K562 (cell line): ENCODE data around the gene NTSR1. TPM values are rescaled to one million over a fixed set of nuclear protein-coding genes. Genes with fewer than 3 reads are reported as not detected.
A peak's percentile ranks its signal among the peaks of the same experiment; 100 is the strongest.

Experiments used
- ATAC-seq: fragments of 200-7000 bp; cut with Tn5 transposase; 3 replicates; pipeline ENCODE4 v1.9.1; 2020; ENCODE audit warnings: moderate library complexity
- BruUV-seq: library from RNA; stranded (reverse); fragments of 400-500 nt; replicated peaks from 2 replicates; lab custom pipeline; 2021; lab: Mats Ljungman, UMichigan
- CTCF ChIA-PET: fragments of 300-600 bp; formaldehyde crosslinking; extraction: SDS; loops from one replicate; lab custom pipeline; 2021; ENCODE audit warnings: low intra/inter-chr PET ratio; lab: Yijun Ruan, JAX
- POLR2A ChIA-PET: fragments of 300-600, 350-650 bp; sonication (Branson Sonifier 250); formaldehyde crosslinking; extraction: SDS; loops from one replicate; lab custom pipeline; 2021; ENCODE audit warnings: antibody characterized with exemption, inconsistent platforms; lab: Yijun Ruan, JAX
- DNase-seq, 4 experiments: peaks; one replicate each; pipeline versions ENCODE4 v3.0.0 to v3.0.0-alpha.2; 2011 to 2018; ENCODE audit warnings: low spot score in 3 of 4, mixed read lengths in 3 of 4; ENCODE audit errors: extremely low read depth in 1 of 4
- FAIRE-seq: peaks from 2 replicates; lab custom pipeline; 2011; peaks lifted over from hg19 to GRCh38; lab: Jason Lieb, UNC
- H2AFZ ChIP-seq: 2 replicates; pipeline ENCODE4 v1.6.0; 2011; ENCODE audit warnings: low read depth, low read length, control low read depth, inconsistent platforms
- H3K27ac ChIP-seq: fragments of 200-600 bp; 3 replicates; pipeline ENCODE4 v1.8.0; 2011; ENCODE audit warnings: low read depth, mild to moderate bottlenecking, control low read depth, inconsistent platforms, low read length, moderate library complexity, mixed read lengths; ENCODE audit errors: extremely low read depth
- H3K27me3 ChIP-seq, 2 experiments: fragments of 300-600 bp in 1 of 2; 2 replicates in 1 of 2; 3 replicates in 1 of 2; pipeline versions ENCODE4 v1.6.0 to v1.8.0; 2011; ENCODE audit warnings: inconsistent platforms in 2 of 2, low read length in 2 of 2, mild to moderate bottlenecking in 1 of 2, mixed read lengths in 1 of 2, moderate library complexity in 1 of 2; ENCODE audit not compliant: control insufficient read depth in 2 of 2, insufficient read depth in 2 of 2
- H3K36me3 ChIP-seq: fragments of 300-600 bp; 3 replicates; pipeline ENCODE4 v1.8.0; 2011; ENCODE audit warnings: mild to moderate bottlenecking, low read length, inconsistent platforms; ENCODE audit not compliant: control insufficient read depth, insufficient read depth
- H3K4me1 ChIP-seq, 2 experiments: fragments of 200-600 bp in 1 of 2; replicated peaks in 1 of 2; 2 replicates in 1 of 2; 3 replicates in 1 of 2; pipeline versions ENCODE4 v1.5.1 to v1.8.0; 2011; ENCODE audit warnings: inconsistent platforms in 2 of 2, low read length in 2 of 2, mild to moderate bottlenecking in 1 of 2, mixed read lengths in 1 of 2, moderate library complexity in 1 of 2; ENCODE audit not compliant: control insufficient read depth in 2 of 2, insufficient read depth in 2 of 2
- H3K4me2 ChIP-seq: 2 replicates; pipeline ENCODE4 v1.6.1; 2011; ENCODE audit warnings: low read length, control low read depth, inconsistent platforms, mixed read lengths; ENCODE audit not compliant: insufficient read depth
- H3K4me3 ChIP-seq: fragments of 200-600 bp; sonication (generic), shearing (Covaris generic); 2 replicates; pipeline ENCODE4 v1.5.1; 2016; ENCODE audit warnings: control low read depth, inconsistent platforms
- H3K79me2 ChIP-seq: fragments of 200-600 bp; 3 replicates; pipeline ENCODE4 v1.8.0; 2011; ENCODE audit warnings: low read length, inconsistent platforms; ENCODE audit not compliant: control insufficient read depth, insufficient read depth
- H3K9ac ChIP-seq, 2 experiments: 2 replicates each; pipeline versions ENCODE4 v1.6.0 to v1.6.1; 2011; ENCODE audit warnings: low read depth in 2 of 2, low read length in 2 of 2, control low read depth in 1 of 2, inconsistent platforms in 1 of 2, mild to moderate bottlenecking in 1 of 2, mixed read lengths in 1 of 2; ENCODE audit not compliant: insufficient read depth in 1 of 2
- H3K9me1 ChIP-seq: one replicate; pipeline ENCODE4 v1.6.0; 2011; ENCODE audit warnings: inconsistent platforms, mild to moderate bottlenecking, low read length, moderate library complexity; ENCODE audit not compliant: control insufficient read depth, insufficient read depth
- H3K9me3 ChIP-seq: replicated peaks from 2 replicates; pipeline ENCODE4 v1.5.1; 2011; ENCODE audit warnings: low read depth, low read length, inconsistent platforms; ENCODE audit not compliant: control insufficient read depth, insufficient read depth
- H4K20me1 ChIP-seq: replicated peaks from 2 replicates; pipeline ENCODE4 v1.6.1; 2011; ENCODE audit warnings: low read length, inconsistent platforms, mixed read lengths; ENCODE audit not compliant: control insufficient read depth, insufficient read depth
- CREM ChIP-seq: IDR thresholded peaks from 2 replicates; pipeline ENCODE4 v1.6.1; 2014; ENCODE audit warnings: antibody characterized with exemption, low read depth
- WGBS: fragments of 100-300 bp; shearing (Covaris generic); methylation state at CpG from one replicate; pipeline ENCODE4 v1.1.6; 2016; ENCODE audit warnings: low coverage, mixed read lengths; ENCODE audit not compliant: insufficient coverage; ENCODE audit errors: missing lambda C conversion rate; 5-methylcytosine and 5-hydroxymethylcytosine counted together
- in situ Hi-C: fragments of 300-500 bp; cut with MboI; formaldehyde crosslinking; loops from 4 replicates; pipeline ENCODE4 v1.15.0; 2018; ENCODE audit warnings: inconsistent platforms, mixed read lengths
- intact Hi-C: fragments of 100-400 bp; cut with micrococcal nuclease; formaldehyde crosslinking; loops from 2 replicates; pipeline ENCODE4 v1.14.2; 2022
- polyA plus RNA-seq, 8 experiments: library from polyadenylated mRNA; depleted of rRNA in 4 of 8; stranded (reverse) in 5 of 8; unstranded in 3 of 8; fragments of >200 nt; fragmentation: Nextera tagmentation in 2 of 8; fragmentation: Illumina TruSeq in 1 of 8; extraction: Ambion mirVana in 2 of 8; extraction: Trizol in 1 of 8; gene quantifications; 2 replicates each; pipeline versions ENCODE4 v1.2.1 to v1.2.3, GENCODE V29; 2011 to 2014; ENCODE audit warnings: inconsistent platforms in 1 of 8, missing spikeins in 1 of 8
- total RNA-seq, 7 experiments: library from RNA; depleted of rRNA in 6 of 7; stranded (reverse); fragments of >200 nt in 6 of 7; fragmentation: Illumina TruSeq in 2 of 7; extraction: Trizol in 2 of 7; gene quantifications; 2 replicates each; pipeline versions ENCODE4 v1.2.1 to v1.2.3, GENCODE V29; 2011 to 2021; ENCODE audit warnings: low replicate concordance in 1 of 7
- TF ChIP-seq, protein P1 (sequence below): sonication (generic); formaldehyde crosslinking; IDR thresholded peaks from 2 replicates; pipeline ENCODE4 v1.9.0; 2022; ENCODE audit warnings: mild to moderate bottlenecking, missing genetic modification reagents

The NTSR1 gene
- total and polyA plus RNA-seq, 9 of the 15 experiments (the other 6 are each of a cell fraction or from before 2014, with no cell fraction given), result 0.04 to 0.40 (median 0.13) TPM; not detected in 3

DNA sequence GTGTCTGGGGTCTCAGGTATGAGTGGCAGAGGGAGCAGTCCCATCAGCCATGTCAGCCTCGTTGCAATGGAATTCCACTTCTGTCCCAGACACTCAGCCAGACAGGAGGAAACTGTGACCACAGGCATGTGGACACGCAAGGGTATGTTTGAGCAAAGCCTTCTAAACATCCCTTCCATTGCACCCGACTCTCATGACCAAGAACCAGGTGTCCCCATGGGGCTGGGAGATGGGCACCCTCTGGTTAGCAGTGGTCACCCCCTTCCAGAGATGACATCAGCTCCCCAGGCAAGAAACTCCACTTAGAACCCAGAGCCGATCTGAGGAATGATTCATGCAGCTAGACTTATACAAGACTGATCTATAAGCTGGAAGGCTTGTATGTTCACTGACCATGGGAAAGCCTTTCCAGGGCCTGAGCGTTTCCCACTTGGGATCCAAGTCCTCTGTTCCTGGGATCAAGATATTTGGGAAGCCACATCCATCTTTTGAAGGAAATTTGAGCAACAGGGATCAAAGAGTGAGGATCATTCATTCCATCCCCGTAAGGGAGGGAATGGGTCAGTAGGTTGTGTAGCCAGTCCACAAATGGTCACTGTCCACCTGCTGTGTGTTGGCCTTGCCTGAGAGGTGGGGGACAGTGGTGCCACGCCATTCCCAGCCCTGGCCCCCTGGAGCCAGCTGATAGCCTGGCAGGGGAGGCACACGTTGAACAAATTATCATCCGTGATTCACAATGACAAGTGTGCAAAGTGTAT, 83.7 kb downstream of the NTSR1 start:
- peaks cover 5% of the 10 kb centered on the region; the same call in 2 of the 3 replicates for H3K79me2 ChIP-seq
- no peak overlapping the region for H3K4me3 ChIP-seq
- WGBS, result 41% methylated on average over 9 of the region's 9 CpGs
- in situ Hi-C loops, result loop anchor here (5.0 kb wide), 1 partner anchor 125 kb away; no protein-coding TSS in a partner anchor
- peak overlapping the region; percentile 16; the same call in 1 of the 2 replicates for H2AFZ ChIP-seq
- no peak for DNase-seq
- BruUV-seq, result no TSS peak
- H3K4me1 ChIP-seq, result peaks cover 10 to 54% of the 10 kb centered on the region in 2 experiments; a peak in 4 of 5 replicates
- H3K4me2 ChIP-seq, result no peak overlapping the region
- intact Hi-C loops, result loop anchor here (5.0 kb wide), 1 partner anchor 105 kb away; no protein-coding TSS in a partner anchor
- POLR2A ChIA-PET, result interaction anchor here (0.7 to 1.2 kb wide), 4 partner anchors 13 to 169 kb away, joined by 3 to 4 read pairs (median 4); no protein-coding TSS in a partner anchor
- CTCF ChIA-PET, result interaction anchor here (0.8 to 2.9 kb wide), 4 partner anchors 125 to 382 kb away, joined by 3 to 20 read pairs (median 4); no protein-coding TSS in a partner anchor
- no peaks in the 10 kb centered on the region for H3K9me1 ChIP-seq
- TF ChIP-seq, protein P1, sequence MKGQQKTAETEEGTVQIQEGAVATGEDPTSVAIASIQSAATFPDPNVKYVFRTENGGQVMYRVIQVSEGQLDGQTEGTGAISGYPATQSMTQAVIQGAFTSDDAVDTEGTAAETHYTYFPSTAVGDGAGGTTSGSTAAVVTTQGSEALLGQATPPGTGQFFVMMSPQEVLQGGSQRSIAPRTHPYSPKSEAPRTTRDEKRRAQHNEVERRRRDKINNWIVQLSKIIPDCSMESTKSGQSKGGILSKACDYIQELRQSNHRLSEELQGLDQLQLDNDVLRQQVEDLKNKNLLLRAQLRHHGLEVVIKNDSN, result 0 out of 2 replicates have a peak, but pooled peaks have one; percentile 6
- no peak for TF ChIP-seq CREM
- TF ChIP-seq, all 486 proteins: peak for 1
- H4K20me1 ChIP-seq, result no peaks in the 10 kb centered on the region
- ATAC-seq (no peak), FAIRE-seq (no peak)
- H3K9ac ChIP-seq, result peak overlapping the region in 1 of 2 experiments; percentile 43; a peak in 2 of 4 replicates
- peaks cover 4 to 14% of the 10 kb centered on the region in 2 experiments; a peak in 3 of 5 replicates for H3K27me3 ChIP-seq
- H3K36me3 ChIP-seq, result no peaks in the 10 kb centered on the region; the same call in 2 of the 3 replicates
- H3K27ac ChIP-seq, result no peak overlapping the region
- H3K9me3 ChIP-seq, result no peaks in the 10 kb centered on the region
